WTC11 (cell line): ENCODE results near the gene CRIP1. TPM values are rescaled to one million over a fixed set of nuclear protein-coding genes. Genes with fewer than 3 reads are reported as not detected.

ENCODE experiments used
- AFF4 ChIP-seq: sonication (generic); formaldehyde crosslinking; IDR thresholded peaks from 2 replicates; pipeline ENCODE4 v1.8.1; 2023; ENCODE audit warnings: mild to moderate bottlenecking, missing genetic modification reagents, borderline replicate concordance
- ATF1 ChIP-seq: sonication (generic); formaldehyde crosslinking; IDR thresholded peaks from 2 replicates; pipeline ENCODE4 v1.8.1; 2023; ENCODE audit warnings: mild to moderate bottlenecking, moderate library complexity, missing genetic modification reagents
- ATF2 ChIP-seq: sonication (generic); formaldehyde crosslinking; IDR thresholded peaks from 2 replicates; pipeline ENCODE4 v1.8.1; 2022; ENCODE audit warnings: low read depth, missing genetic modification reagents, borderline replicate concordance
- ATF6 ChIP-seq: sonication (generic); formaldehyde crosslinking; IDR thresholded peaks from 2 replicates; pipeline ENCODE4 v1.8.1; 2023; ENCODE audit warnings: mild to moderate bottlenecking, missing genetic modification reagents
- CBFB ChIP-seq: sonication (generic); formaldehyde crosslinking; IDR thresholded peaks from 2 replicates; pipeline ENCODE4 v1.8.1; 2022; ENCODE audit warnings: mild to moderate bottlenecking, low read depth, missing genetic modification reagents
- CDX4 ChIP-seq: fragments of 250-450 bp; sonication (Bioruptor Pico); IDR thresholded peaks from 2 replicates; pipeline ENCODE4 v1.9.0; 2021; ENCODE audit warnings: moderate library complexity, mild to moderate bottlenecking, inconsistent platforms, borderline replicate concordance
- CREB1 ChIP-seq: sonication (generic); formaldehyde crosslinking; IDR thresholded peaks from 2 replicates; pipeline ENCODE4 v1.8.0; 2023; ENCODE audit warnings: mild to moderate bottlenecking, missing genetic modification reagents
- CREM ChIP-seq: sonication (generic); formaldehyde crosslinking; IDR thresholded peaks from 2 replicates; pipeline ENCODE4 v1.8.1; 2022; ENCODE audit warnings: mild to moderate bottlenecking, missing genetic modification reagents, moderate library complexity
- E2F1 ChIP-seq: sonication (generic); formaldehyde crosslinking; IDR thresholded peaks from 2 replicates; pipeline ENCODE4 v1.8.0; 2022; ENCODE audit warnings: mild to moderate bottlenecking, missing genetic modification reagents
- E2F4 ChIP-seq: sonication (generic); formaldehyde crosslinking; IDR thresholded peaks from 2 replicates; pipeline ENCODE4 v1.8.1; 2022; ENCODE audit warnings: low read depth, mild to moderate bottlenecking, moderate library complexity, missing genetic modification reagents, borderline replicate concordance
- ESRRA ChIP-seq: sonication (generic); formaldehyde crosslinking; IDR thresholded peaks from 2 replicates; pipeline ENCODE4 v1.8.1; 2022; ENCODE audit warnings: mild to moderate bottlenecking, missing genetic modification reagents, borderline replicate concordance
- ETV6 ChIP-seq: sonication (generic); formaldehyde crosslinking; IDR thresholded peaks from 2 replicates; pipeline ENCODE4 v1.8.1; 2022; ENCODE audit warnings: mild to moderate bottlenecking, missing genetic modification reagents
- FOXK1 ChIP-seq: sonication (generic); formaldehyde crosslinking; IDR thresholded peaks from 2 replicates; pipeline ENCODE4 v1.8.0; 2022; ENCODE audit warnings: mild to moderate bottlenecking, moderate library complexity, missing genetic modification reagents
- FOXP1 ChIP-seq: sonication (generic); formaldehyde crosslinking; IDR thresholded peaks from 2 replicates; pipeline ENCODE4 v1.8.0; 2022; ENCODE audit warnings: missing genetic modification reagents, mild to moderate bottlenecking, moderate library complexity, borderline replicate concordance
- MAX ChIP-seq: sonication (generic); formaldehyde crosslinking; IDR thresholded peaks from 2 replicates; pipeline ENCODE4 v1.8.0; 2022; ENCODE audit warnings: mild to moderate bottlenecking, missing genetic modification reagents
- NFATC4 ChIP-seq: fragments of 250-450 bp; sonication (Bioruptor Pico); IDR thresholded peaks from 2 replicates; pipeline ENCODE4 v1.9.0; 2021; ENCODE audit warnings: mild to moderate bottlenecking
- NFYB ChIP-seq: sonication (generic); formaldehyde crosslinking; conservative IDR thresholded peaks from 2 replicates; pipeline ENCODE4 v1.8.0; 2022; ENCODE audit warnings: low read depth, missing genetic modification reagents
- OVOL2 ChIP-seq: fragments of 250-450 bp; sonication (Bioruptor Pico); IDR thresholded peaks from 2 replicates; pipeline ENCODE4 v1.9.0; 2021; ENCODE audit warnings: mild to moderate bottlenecking, borderline replicate concordance
- RELA ChIP-seq: sonication (generic); formaldehyde crosslinking; IDR thresholded peaks from 2 replicates; pipeline ENCODE4 v1.8.1; 2022; ENCODE audit warnings: missing genetic modification reagents, mild to moderate bottlenecking, borderline replicate concordance
- RORB ChIP-seq: fragments of 250-450 bp; sonication (Bioruptor Pico); IDR thresholded peaks from 2 replicates; pipeline ENCODE4 v1.9.0; 2021; ENCODE audit warnings: mild to moderate bottlenecking
- TP53 ChIP-seq: sonication (generic); formaldehyde crosslinking; IDR thresholded peaks from 2 replicates; pipeline ENCODE4 v1.8.1; 2023; ENCODE audit warnings: mild to moderate bottlenecking, missing genetic modification reagents
- ZNF121 ChIP-seq: sonication (generic); formaldehyde crosslinking; IDR thresholded peaks from 2 replicates; pipeline ENCODE4 v1.8.0; 2023; ENCODE audit warnings: missing genetic modification reagents
- ZNF396 ChIP-seq: fragments of 250-450 bp; sonication (Bioruptor Pico); IDR thresholded peaks from 2 replicates; pipeline ENCODE4 v1.8.0; 2021; ENCODE audit warnings: mild to moderate bottlenecking, moderate library complexity, borderline replicate concordance
- ZNF423 ChIP-seq: fragments of 250-450 bp; sonication (Bioruptor Pico); IDR thresholded peaks from 2 replicates; pipeline ENCODE4 v2.1.2; 2022; ENCODE audit warnings: mild to moderate bottlenecking, moderate library complexity
- total RNA-seq: library from RNA; stranded (reverse); gene quantifications from 3 replicates; pipeline ENCODE4 v1.2.3, GENCODE V29; 2021
- TF ChIP-seq, protein P1 (sequence below): sonication (generic); formaldehyde crosslinking; IDR thresholded peaks from 2 replicates; pipeline ENCODE4 v1.8.0; 2023; ENCODE audit warnings: mild to moderate bottlenecking, missing genetic modification reagents

CRIP1 gene
- total RNA-seq, 1 experiment from 2014 or later, result 9.0 TPM

DNA sequence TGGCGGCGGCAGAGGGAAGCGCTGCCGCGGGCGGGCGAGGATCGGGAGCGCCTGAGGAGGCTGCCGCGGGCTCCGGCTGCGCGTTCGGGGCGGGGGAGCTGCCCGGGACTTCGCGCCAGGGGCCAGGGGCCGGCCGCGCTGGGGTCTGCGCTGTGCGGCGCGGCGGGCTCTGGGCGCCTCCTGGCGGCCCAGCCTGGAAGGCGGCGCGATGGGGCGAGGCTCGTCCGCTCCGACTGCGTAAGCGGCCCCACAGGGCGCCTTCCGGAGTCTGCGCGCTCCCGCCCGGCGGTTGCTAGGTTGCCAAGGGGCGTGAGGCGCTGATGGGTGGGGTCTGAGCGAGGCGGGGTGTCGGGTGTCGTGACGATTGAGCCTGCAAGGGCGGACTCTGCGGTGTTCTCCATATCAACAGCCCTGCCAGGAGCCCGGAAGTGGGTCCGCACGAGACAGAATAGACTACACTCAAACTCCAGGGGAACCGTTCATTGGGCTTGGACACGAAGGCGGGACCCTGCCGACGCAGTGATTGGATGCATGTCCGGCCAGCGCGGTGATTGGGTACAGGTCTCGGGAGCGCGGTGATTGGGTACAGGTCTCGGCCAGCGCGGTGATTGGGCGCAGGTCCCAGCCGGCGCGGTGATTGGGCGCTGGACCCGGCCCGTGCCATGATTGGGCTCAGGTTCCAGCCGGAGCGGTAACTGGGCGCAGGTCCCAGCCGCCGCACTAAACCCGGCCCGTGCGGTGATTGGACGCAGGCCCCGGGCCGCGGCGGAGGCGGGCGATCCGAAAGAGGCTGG lies 4.1 kb downstream of the CRIP1 start, which contains the start of gene TEDC1 (continued):
- TF ChIP-seq, protein P1, sequence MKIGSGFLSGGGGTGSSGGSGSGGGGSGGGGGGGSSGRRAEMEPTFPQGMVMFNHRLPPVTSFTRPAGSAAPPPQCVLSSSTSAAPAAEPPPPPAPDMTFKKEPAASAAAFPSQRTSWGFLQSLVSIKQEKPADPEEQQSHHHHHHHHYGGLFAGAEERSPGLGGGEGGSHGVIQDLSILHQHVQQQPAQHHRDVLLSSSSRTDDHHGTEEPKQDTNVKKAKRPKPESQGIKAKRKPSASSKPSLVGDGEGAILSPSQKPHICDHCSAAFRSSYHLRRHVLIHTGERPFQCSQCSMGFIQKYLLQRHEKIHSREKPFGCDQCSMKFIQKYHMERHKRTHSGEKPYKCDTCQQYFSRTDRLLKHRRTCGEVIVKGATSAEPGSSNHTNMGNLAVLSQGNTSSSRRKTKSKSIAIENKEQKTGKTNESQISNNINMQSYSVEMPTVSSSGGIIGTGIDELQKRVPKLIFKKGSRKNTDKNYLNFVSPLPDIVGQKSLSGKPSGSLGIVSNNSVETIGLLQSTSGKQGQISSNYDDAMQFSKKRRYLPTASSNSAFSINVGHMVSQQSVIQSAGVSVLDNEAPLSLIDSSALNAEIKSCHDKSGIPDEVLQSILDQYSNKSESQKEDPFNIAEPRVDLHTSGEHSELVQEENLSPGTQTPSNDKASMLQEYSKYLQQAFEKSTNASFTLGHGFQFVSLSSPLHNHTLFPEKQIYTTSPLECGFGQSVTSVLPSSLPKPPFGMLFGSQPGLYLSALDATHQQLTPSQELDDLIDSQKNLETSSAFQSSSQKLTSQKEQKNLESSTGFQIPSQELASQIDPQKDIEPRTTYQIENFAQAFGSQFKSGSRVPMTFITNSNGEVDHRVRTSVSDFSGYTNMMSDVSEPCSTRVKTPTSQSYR (CRISPR knock-in tag), result peak; percentile 74; the same call in 1 of the 2 replicates
- TF ChIP-seq MAX (peak; percentile 61; the same call in 1 of the 2 replicates), NFYB (CRISPR knock-in tag) (peak; percentile 96), CREB1 (no peak), ATF6 (no peak), FOXK1 (CRISPR knock-in tag) (peak; percentile 84), TP53 (CRISPR knock-in tag) (peak; percentile 54; the same call in 1 of the 2 replicates), ETV6 (CRISPR knock-in tag) (peak; percentile 90), RELA (CRISPR knock-in tag) (no peak), ZNF121 (CRISPR knock-in tag) (no peak), FOXP1 (CRISPR knock-in tag) (peak; percentile 53; the same call in 1 of the 2 replicates), E2F4 (CRISPR knock-in tag) (peak; percentile 94), E2F1 (CRISPR knock-in tag) (0 out of 2 replicates have a peak, but pooled peaks have one; percentile 65), AFF4 (CRISPR knock-in tag) (no peak), ZNF396 (CRISPR knock-in tag) (no peak), NFATC4 (CRISPR knock-in tag) (no peak), CDX4 (no peak), RORB (no peak), OVOL2 (CRISPR knock-in tag) (no peak), ATF2 (no peak), CREM (CRISPR knock-in tag) (no peak), ATF1 (CRISPR knock-in tag) (no peak), ESRRA (peak; percentile 84; the same call in 1 of the 2 replicates), CBFB (CRISPR knock-in tag) (no peak), ZNF423 (CRISPR knock-in tag) (peak; percentile 92)
